DMS153 (cell line): ENCODE measurements around the gene TMEM248.
"Not testable (repeated sequence)": the region's sequence is repeated elsewhere in the genome, so short reads cannot be mapped to it uniquely, and the experiment has no call there.

Experiments used
- DNase-seq: peaks from one replicate; lab custom pipeline; 2025; lab: John Stamatoyannopoulos, UW

Gene TMEM248

GRCh38 chr7:67004145-67004544, 83.1 kb downstream of the TMEM248 start:
- DNase-seq: not testable (repeated sequence)

- DNase-seq: no peak
These were observed 85.9 kb downstream of the TMEM248 start for GRCh38 chr7:67006965-67007364.
